K562 (cell line): ENCODE measurements around the gene MIDN. TPM values are rescaled to one million over a fixed set of nuclear protein-coding genes. Genes with fewer than 3 reads are reported as not detected.

Source experiments
- ATF6 ChIP-seq: sonication (generic); formaldehyde crosslinking; IDR thresholded peaks from 2 replicates; pipeline ENCODE4 v1.4.0; 2020; ENCODE audit warnings: mild to moderate bottlenecking, missing genetic modification reagents
- CHD2 ChIP-seq: IDR thresholded peaks from 2 replicates; pipeline ENCODE4 v1.6.1; 2011; ENCODE audit warnings: low read depth, low read length
- CREB1 ChIP-seq, 2 experiments: sonication (generic) in 1 of 2; formaldehyde crosslinking in 1 of 2; IDR thresholded peaks; 2 replicates each; pipeline versions ENCODE4 v1.6.1 to v1.8.0; 2012 to 2022; ENCODE audit warnings: inconsistent platforms in 1 of 2, mild to moderate bottlenecking in 1 of 2, missing genetic modification reagents in 1 of 2, moderate library complexity in 1 of 2
- EHMT2 ChIP-seq: fragments of 450-650 bp; IDR thresholded peaks from 2 replicates; pipeline ENCODE4 v1.6.1; 2018; ENCODE audit warnings: antibody characterized with exemption
- ELF4 ChIP-seq: fragments of 450-650 bp; formaldehyde crosslinking; IDR thresholded peaks from 2 replicates; pipeline ENCODE4 v1.4.0; 2022; ENCODE audit warnings: missing genetic modification characterization
- KDM1A ChIP-seq, 2 experiments: fragments of 450-650 bp; IDR thresholded peaks; 2 replicates each; pipeline ENCODE4 v1.6.1; 2016; ENCODE audit warnings: mild to moderate bottlenecking in 2 of 2
- MBD2 ChIP-seq: sonication (generic); IDR thresholded peaks from 2 replicates; pipeline ENCODE4 v1.6.1; 2016; ENCODE audit warnings: low read depth, borderline replicate concordance
- NELFE ChIP-seq: IDR thresholded peaks from 2 replicates; pipeline ENCODE4 v1.6.1; 2011; ENCODE audit warnings: mild to moderate bottlenecking; ENCODE audit not compliant: insufficient read depth, insufficient read length
- NEUROD1 ChIP-seq: fragments of 150-350 bp; IDR thresholded peaks from 2 replicates; pipeline ENCODE4 v1.6.1; 2014; ENCODE audit warnings: borderline replicate concordance, low read length, low read depth; ENCODE audit not compliant: partially characterized antibody
- PTRF ChIP-seq: fragments of 450-650 bp; IDR thresholded peaks from 2 replicates; pipeline ENCODE4 v1.6.1; 2016; ENCODE audit warnings: mild to moderate bottlenecking, missing genetic modification characterization, missing compliant biosample characterization
- PURB ChIP-seq: sonication (generic); formaldehyde crosslinking; IDR thresholded peaks from 2 replicates; pipeline ENCODE4 v1.9.0; 2021; ENCODE audit warnings: low read depth, mild to moderate bottlenecking, missing genetic modification reagents
- RBM17 ChIP-seq: fragments of 200-400 bp; formaldehyde crosslinking; IDR thresholded peaks from 2 replicates; pipeline ENCODE4 v1.6.1; 2017; ENCODE audit warnings: low read depth, mild to moderate bottlenecking, low read length, borderline replicate concordance
- ZBTB17 ChIP-seq: fragments of 450-650 bp; formaldehyde crosslinking; IDR thresholded peaks from 2 replicates; pipeline ENCODE4 v1.4.0; 2020; ENCODE audit warnings: mild to moderate bottlenecking
- ZNF282 ChIP-seq: sonication (generic); formaldehyde crosslinking; IDR thresholded peaks from 2 replicates; pipeline ENCODE4 v1.8.1; 2023; ENCODE audit warnings: missing genetic modification reagents
- polyA plus RNA-seq, 8 experiments: library from polyadenylated mRNA; depleted of rRNA in 4 of 8; stranded (reverse) in 5 of 8; unstranded in 3 of 8; fragments of >200 nt; fragmentation: Nextera tagmentation in 2 of 8; fragmentation: Illumina TruSeq in 1 of 8; extraction: Ambion mirVana in 2 of 8; extraction: Trizol in 1 of 8; gene quantifications; 2 replicates each; pipeline versions ENCODE4 v1.2.1 to v1.2.3, GENCODE V29; 2011 to 2014; ENCODE audit warnings: inconsistent platforms in 1 of 8, missing spikeins in 1 of 8
- total RNA-seq, 7 experiments: library from RNA; depleted of rRNA in 6 of 7; stranded (reverse); fragments of >200 nt in 6 of 7; fragmentation: Illumina TruSeq in 2 of 7; extraction: Trizol in 2 of 7; gene quantifications; 2 replicates each; pipeline versions ENCODE4 v1.2.1 to v1.2.3, GENCODE V29; 2011 to 2021; ENCODE audit warnings: low replicate concordance in 1 of 7
- TF ChIP-seq, protein P1 (sequence below): sonication (generic); formaldehyde crosslinking; IDR thresholded peaks from 2 replicates; pipeline ENCODE4 v1.8.0; 2022; ENCODE audit warnings: mild to moderate bottlenecking, missing genetic modification reagents

Gene MIDN
- total and polyA plus RNA-seq, 9 of the 15 experiments (the other 6 are each of a cell fraction or from before 2014, with no cell fraction given) = 0.17 to 120 (median 10.1) TPM

DNA sequence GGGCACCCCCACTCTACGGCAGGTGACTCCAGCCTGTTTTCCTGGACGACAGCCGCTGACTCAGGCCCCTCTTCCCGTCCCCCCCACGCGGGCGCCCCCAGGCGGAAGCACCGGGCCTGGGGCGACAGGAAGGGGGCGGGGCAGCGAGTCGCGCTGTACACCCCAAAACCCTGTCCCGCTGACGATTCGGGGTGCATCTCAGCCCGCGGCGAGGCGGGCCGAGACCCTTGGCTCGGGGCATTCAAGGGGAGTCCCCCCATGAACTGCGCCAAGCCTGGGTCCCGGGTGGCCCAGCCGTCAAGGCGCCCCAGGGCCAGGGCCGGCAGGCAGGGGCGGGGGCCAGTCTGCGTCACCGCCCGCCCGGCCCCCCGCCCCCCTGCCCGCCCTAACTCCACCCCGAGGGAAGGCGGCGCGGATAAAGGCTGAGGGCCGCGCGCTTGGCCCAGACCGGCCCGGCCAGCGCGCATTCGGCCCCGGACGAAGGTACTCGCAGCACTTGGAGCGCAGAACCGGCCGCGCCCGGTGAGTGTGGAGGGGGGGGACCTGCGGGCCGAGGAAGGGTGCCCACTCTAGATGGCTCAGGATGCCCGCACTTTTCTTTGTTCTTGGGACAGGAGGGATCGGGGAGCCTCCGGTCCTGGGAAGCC is at the start of gene MIDN (continued):
- TF ChIP-seq ZBTB17 (no peak), ELF4 (0 out of 2 replicates have a peak, but pooled peaks have one; percentile 48), CREB1 (IDR thresholded peaks at IDR 0.05) (0 out of 2 replicates have a peak, but pooled peaks have one; percentile 25), CREB1 (CRISPR knock-in tag; IDR thresholded peaks at IDR 0.05) (no peak; the same call in 1 of the 2 replicates), RBM17 (no peak), PTRF (tag) (no peak), ATF6 (CRISPR knock-in tag) (no peak), PURB (CRISPR knock-in tag) (no peak), NEUROD1 (no peak), CHD2 (0 out of 2 replicates have a peak, but pooled peaks have one; percentile 34), MBD2 (0 out of 2 replicates have a peak, but pooled peaks have one; percentile 15), EHMT2 (no peak), KDM1A (IDR thresholded peaks at IDR 0.05) (no peak), ZNF282 (CRISPR knock-in tag) (no peak), NELFE (no peak)
- TF ChIP-seq, protein P1, sequence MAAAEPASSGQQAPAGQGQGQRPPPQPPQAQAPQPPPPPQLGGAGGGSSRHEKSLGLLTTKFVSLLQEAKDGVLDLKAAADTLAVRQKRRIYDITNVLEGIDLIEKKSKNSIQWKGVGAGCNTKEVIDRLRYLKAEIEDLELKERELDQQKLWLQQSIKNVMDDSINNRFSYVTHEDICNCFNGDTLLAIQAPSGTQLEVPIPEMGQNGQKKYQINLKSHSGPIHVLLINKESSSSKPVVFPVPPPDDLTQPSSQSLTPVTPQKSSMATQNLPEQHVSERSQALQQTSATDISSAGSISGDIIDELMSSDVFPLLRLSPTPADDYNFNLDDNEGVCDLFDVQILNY (CRISPR knock-in tag) = no peak
